Neural progenitor cell (in vitro differentiated cells): ENCODE results near the gene COX6A2. TPM values are rescaled to one million over a fixed set of nuclear protein-coding genes. Genes with fewer than 3 reads are reported as not detected.
A peak's percentile ranks its signal among the peaks of the same experiment; 100 is the strongest.

ENCODE experiments used
- DNase-seq: peaks from one replicate; pipeline ENCODE4 v3.0.0-alpha.2; 2016; ENCODE audit warnings: low spot score
- H2AFZ ChIP-seq: fragments of 200-600 bp; sonication (generic); replicated peaks from 2 replicates; pipeline ENCODE4 v1.6.1; 2016; ENCODE audit warnings: antibody characterized with exemption
- H3F3A ChIP-seq: fragments of 200-600 bp; sonication (generic); 2 replicates; pipeline ENCODE4 v1.6.1; 2016; ENCODE audit warnings: antibody characterized with exemption, low read depth
- H3K27ac ChIP-seq: fragments of 200-600 bp; sonication (generic); 2 replicates; pipeline ENCODE4 v1.5.1; 2016; ENCODE audit warnings: mild to moderate bottlenecking
- H3K27me3 ChIP-seq: fragments of 200-600 bp; sonication (generic); 2 replicates; pipeline ENCODE4 v1.6.1; 2016; ENCODE audit warnings: mild to moderate bottlenecking, moderate library complexity
- H3K36me3 ChIP-seq: fragments of 200-600 bp; sonication (generic); 2 replicates; pipeline ENCODE4 v1.5.1; 2016
- H3K4me1 ChIP-seq: fragments of 200-600 bp; sonication (generic); 2 replicates; pipeline ENCODE4 v1.6.1; 2016; ENCODE audit warnings: mixed run types
- H3K4me2 ChIP-seq: fragments of 200-600 bp; sonication (generic); 2 replicates; pipeline ENCODE4 v1.6.1; 2016
- H3K4me3 ChIP-seq: fragments of 200-600 bp; sonication (generic); 2 replicates; pipeline ENCODE4 v1.5.1; 2016
- H3K79me2 ChIP-seq: fragments of 200-600 bp; sonication (generic); 2 replicates; pipeline ENCODE4 v1.6.1; 2016; ENCODE audit warnings: low read depth
- H3K9ac ChIP-seq: fragments of 200-600 bp; sonication (generic); 2 replicates; pipeline ENCODE4 v1.6.1; 2016
- H3K9me3 ChIP-seq: fragments of 200-600 bp; sonication (generic); 2 replicates; pipeline ENCODE4 v1.5.1; 2016; ENCODE audit warnings: low read depth
- H4K20me1 ChIP-seq: fragments of 200-600 bp; sonication (generic); 2 replicates; pipeline ENCODE4 v1.6.1; 2016; ENCODE audit warnings: low read depth
- H3K27ac Mint-ChIP-seq: 3 replicates; pipeline ENCODE4 v1.8.0; 2021; ENCODE audit warnings: mixed read lengths
- H3K27me3 Mint-ChIP-seq: 2 replicates; pipeline ENCODE4 v1.8.0; 2022; ENCODE audit warnings: low read depth, mild to moderate bottlenecking, inconsistent platforms, moderate library complexity, mixed read lengths; ENCODE audit not compliant: insufficient read depth
- H3K36me3 Mint-ChIP-seq: 3 replicates; pipeline ENCODE4 v1.8.0; 2021; ENCODE audit warnings: mixed read lengths
- H3K4me1 Mint-ChIP-seq: 3 replicates; pipeline ENCODE4 v1.8.0; 2021; ENCODE audit warnings: mixed read lengths
- H3K4me3 Mint-ChIP-seq: 3 replicates; pipeline ENCODE4 v1.8.0; 2021; ENCODE audit warnings: mild to moderate bottlenecking, moderate library complexity, mixed read lengths
- H3K9me3 Mint-ChIP-seq: 3 replicates; pipeline ENCODE4 v1.8.0; 2020; ENCODE audit warnings: mixed read lengths
- EZH2 ChIP-seq: fragments of 200-600 bp; sonication (generic); IDR thresholded peaks from 2 replicates; pipeline ENCODE4 v1.6.1; 2017; ENCODE audit warnings: antibody characterized with exemption, mild to moderate bottlenecking, moderate library complexity
- EZH2phosphoT487 ChIP-seq: fragments of 200-600 bp; sonication (generic); IDR thresholded peaks from 2 replicates; pipeline ENCODE4 v1.6.1; 2017; ENCODE audit warnings: antibody characterized with exemption
- total RNA-seq: library from RNA; depleted of rRNA; stranded (reverse); fragments of >200 nt; gene quantifications from 2 replicates; pipeline ENCODE4 v1.2.3, GENCODE V29; 2015; ENCODE audit warnings: low replicate concordance
- TF ChIP-seq, protein P1 (sequence below): fragments of 200-600 bp; sonication (generic); IDR thresholded peaks from 2 replicates; pipeline ENCODE4 v1.5.1; 2017; ENCODE audit warnings: antibody characterized with exemption, mild to moderate bottlenecking

Gene COX6A2
- total RNA-seq: not detected in 2 replicates

DNA sequence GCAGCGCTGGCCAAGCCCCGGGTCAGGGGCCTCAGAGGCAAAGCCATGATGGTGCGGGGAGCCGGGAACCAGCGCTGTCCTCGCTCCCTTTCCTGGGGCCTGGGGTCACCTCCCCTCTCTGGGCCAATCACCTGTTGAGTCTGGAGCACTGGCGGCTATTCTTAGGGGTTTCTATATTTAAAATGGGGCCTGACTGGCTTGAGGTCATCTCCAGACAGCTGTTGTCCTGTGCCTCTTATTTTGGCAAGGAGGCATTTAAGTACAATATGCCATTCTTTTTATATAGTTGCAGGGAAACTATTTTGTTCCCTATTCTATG lies at the start of gene COX6A2:
TSS of gene COX6A2 (minus strand) at position 82 of the 319 bp plus-strand sequence. CDS start at position 47, 35 bp downstream.
- Histone ChIP-seq H3K9me3 (no peaks in the 10 kb centered on the region), H2AFZ (no peak within 1 kb of the TSS), H3K27me3 (peaks cover 7% of the 10 kb centered on the region), H3K9ac (no peak within 1 kb of the TSS), H3K27ac (no peak within 1 kb of the TSS), H3K4me1 (no peaks in the 10 kb centered on the region), H3F3A (no peaks in the 10 kb centered on the region), H4K20me1 (no peaks in the 10 kb centered on the region), H3K36me3 (no peaks in the 10 kb centered on the region), H3K4me2 (no peak within 1 kb of the TSS), H3K79me2 (no peaks in the 10 kb centered on the region), H3K4me3 (no peak within 1 kb of the TSS)
- TF ChIP-seq EZH2phosphoT487 (no peak), EZH2 (no peak)
- TF ChIP-seq, protein P1, sequence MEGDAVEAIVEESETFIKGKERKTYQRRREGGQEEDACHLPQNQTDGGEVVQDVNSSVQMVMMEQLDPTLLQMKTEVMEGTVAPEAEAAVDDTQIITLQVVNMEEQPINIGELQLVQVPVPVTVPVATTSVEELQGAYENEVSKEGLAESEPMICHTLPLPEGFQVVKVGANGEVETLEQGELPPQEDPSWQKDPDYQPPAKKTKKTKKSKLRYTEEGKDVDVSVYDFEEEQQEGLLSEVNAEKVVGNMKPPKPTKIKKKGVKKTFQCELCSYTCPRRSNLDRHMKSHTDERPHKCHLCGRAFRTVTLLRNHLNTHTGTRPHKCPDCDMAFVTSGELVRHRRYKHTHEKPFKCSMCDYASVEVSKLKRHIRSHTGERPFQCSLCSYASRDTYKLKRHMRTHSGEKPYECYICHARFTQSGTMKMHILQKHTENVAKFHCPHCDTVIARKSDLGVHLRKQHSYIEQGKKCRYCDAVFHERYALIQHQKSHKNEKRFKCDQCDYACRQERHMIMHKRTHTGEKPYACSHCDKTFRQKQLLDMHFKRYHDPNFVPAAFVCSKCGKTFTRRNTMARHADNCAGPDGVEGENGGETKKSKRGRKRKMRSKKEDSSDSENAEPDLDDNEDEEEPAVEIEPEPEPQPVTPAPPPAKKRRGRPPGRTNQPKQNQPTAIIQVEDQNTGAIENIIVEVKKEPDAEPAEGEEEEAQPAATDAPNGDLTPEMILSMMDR: no peak
- Mint-ChIP-seq H3K36me3 (no peaks in the 10 kb centered on the region), H3K27ac (no peak within 1 kb of the TSS), H3K4me1 (peaks cover 5% of the 10 kb centered on the region), H3K27me3 (peaks cover 7% of the 10 kb centered on the region), H3K4me3 (no peak within 1 kb of the TSS), H3K9me3 (peaks cover 2% of the 10 kb centered on the region)
- no peak for DNase-seq

DNA sequence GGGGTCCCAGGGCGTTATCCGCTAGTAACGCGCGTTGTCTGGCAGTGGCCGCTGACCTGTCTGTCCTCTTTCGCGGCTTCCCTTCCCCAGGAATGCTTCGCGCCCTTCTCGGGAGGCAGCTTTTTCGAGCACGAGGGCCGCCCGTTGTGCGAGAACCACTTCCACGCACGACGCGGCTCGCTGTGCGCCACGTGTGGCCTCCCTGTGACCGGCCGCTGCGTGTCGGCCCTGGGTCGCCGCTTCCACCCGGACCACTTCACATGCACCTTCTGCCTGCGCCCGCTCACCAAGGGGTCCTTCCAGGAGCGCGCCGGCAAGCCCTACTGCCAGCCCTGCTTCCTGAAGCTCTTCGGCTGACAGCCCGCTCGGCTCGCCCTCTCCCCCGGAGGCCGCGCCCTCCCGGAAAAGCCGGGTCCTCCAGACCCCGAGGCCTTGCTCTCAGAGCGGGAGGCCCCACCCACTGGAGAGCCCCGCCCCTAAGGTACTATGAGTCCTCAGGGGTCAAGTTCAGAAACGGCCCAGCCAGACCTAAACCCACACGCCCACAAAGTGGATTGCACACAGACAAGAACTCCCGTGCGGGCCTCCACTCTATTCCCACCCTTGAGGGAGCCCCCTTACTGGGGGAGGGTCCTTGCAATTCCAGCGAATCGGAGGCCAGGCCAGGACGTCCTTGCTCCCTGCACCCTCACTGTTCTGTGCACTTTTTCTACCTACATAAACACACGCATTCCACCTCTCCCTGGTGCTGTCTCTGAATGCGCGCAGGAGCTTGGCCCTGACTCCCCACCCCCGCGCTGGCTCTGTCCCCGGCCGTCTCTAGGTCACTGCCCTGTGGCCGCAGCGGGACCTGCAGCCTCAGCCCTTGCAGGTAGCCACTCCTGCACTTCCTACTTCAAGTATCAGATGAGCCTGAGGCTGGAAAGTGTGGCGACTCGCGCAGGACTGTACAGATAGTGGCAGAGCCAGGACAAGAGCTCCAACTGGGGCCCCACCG lies 49.4 kb upstream of the COX6A2 start:
- Histone ChIP-seq H3K36me3 (no peaks in the 10 kb centered on the region), H2AFZ (no peak overlapping the region), H3K27me3 (peaks cover 100% of the 10 kb centered on the region), H3K9me3 (no peaks in the 10 kb centered on the region), H4K20me1 (peaks cover 19% of the 10 kb centered on the region), H3K9ac (no peak overlapping the region), H3K4me3 (peak overlapping the region; percentile 48), H3K79me2 (no peaks in the 10 kb centered on the region), H3K4me1 (no peaks in the 10 kb centered on the region), H3K27ac (no peak overlapping the region), H3K4me2 (peak overlapping the region; percentile 87), H3F3A (peaks cover 7% of the 10 kb centered on the region)
- Mint-ChIP-seq H3K4me3 (peak overlapping the region; percentile 82), H3K36me3 (peaks cover 5% of the 10 kb centered on the region), H3K27me3 (peaks cover 50% of the 10 kb centered on the region), H3K27ac (no peak overlapping the region), H3K9me3 (no peaks in the 10 kb centered on the region), H3K4me1 (peaks cover 12% of the 10 kb centered on the region)
- TF ChIP-seq EZH2phosphoT487 (peak; percentile 83), EZH2 (peak; percentile 88)
- TF ChIP-seq, protein P1: peak; percentile 37
- peak; percentile 52 for DNase-seq

DNA sequence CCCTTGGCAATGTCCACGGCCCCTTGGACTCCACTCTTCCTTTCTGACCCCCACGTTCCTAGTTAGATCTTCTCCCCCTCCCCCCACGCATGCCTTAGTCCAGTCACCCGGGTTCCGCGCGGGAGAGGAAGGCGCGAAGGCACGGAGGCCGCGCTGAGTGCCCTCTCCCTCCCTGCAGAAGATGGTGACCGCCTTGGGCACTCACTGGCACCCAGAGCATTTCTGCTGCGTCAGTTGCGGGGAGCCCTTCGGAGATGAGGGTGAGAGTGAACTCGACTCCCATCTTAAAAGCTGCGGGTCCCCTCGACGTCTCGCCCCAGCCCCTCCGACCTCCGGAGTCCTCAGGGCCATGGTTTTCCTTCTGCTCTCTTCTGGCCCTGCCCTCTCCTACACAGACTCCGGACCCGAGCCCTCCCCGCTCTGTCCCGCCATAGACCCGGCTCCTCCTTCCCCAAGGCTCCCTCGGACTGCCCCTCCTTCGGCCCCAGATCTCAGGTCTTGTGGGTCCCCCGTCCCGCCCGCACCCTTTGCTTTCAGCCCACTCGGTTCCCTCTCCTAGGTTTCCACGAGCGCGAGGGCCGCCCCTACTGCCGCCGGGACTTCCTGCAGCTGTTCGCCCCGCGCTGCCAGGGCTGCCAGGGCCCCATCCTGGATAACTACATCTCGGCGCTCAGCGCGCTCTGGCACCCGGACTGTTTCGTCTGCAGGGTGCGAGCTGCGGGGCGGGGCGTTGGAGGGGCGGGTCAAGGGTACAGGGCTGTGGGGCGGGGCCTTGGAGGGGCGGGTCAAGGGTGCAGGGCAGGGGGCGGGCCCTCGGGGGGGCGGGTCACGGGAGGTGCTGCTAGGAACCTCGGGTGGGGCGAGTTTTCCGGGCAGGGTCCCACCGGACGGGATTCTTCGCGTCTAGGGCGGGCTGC lies 48.4 kb upstream of the COX6A2 start:
- Histone ChIP-seq H2AFZ (peak overlapping the region; percentile 67), H3K27ac (no peak overlapping the region), H3K36me3 (no peaks in the 10 kb centered on the region), H3K27me3 (peaks cover 100% of the 10 kb centered on the region), H4K20me1 (peaks cover 19% of the 10 kb centered on the region), H3K79me2 (no peaks in the 10 kb centered on the region), H3F3A (peaks cover 7% of the 10 kb centered on the region), H3K9ac (no peak overlapping the region), H3K9me3 (no peaks in the 10 kb centered on the region), H3K4me3 (peak overlapping the region; percentile 48), H3K4me2 (peak overlapping the region; percentile 87), H3K4me1 (no peaks in the 10 kb centered on the region)
- peak overlapping the region; percentile 86 for H3K4me3 Mint-ChIP-seq
- H3K36me3 Mint-ChIP-seq: peaks cover 5% of the 10 kb centered on the region
- H3K9me3 Mint-ChIP-seq: no peaks in the 10 kb centered on the region
- peaks cover 12% of the 10 kb centered on the region for H3K4me1 Mint-ChIP-seq
- DNase-seq: peak; percentile 52
- peaks cover 52% of the 10 kb centered on the region for H3K27me3 Mint-ChIP-seq
- H3K27ac Mint-ChIP-seq: no peak overlapping the region
- TF ChIP-seq EZH2phosphoT487 (peak; percentile 67), EZH2 (peak; percentile 87)
- TF ChIP-seq, protein P1: no peak
